Vagina (tissue), 2 donors: ENCODE data around the gene MLANA. TPM values are rescaled to one million over a fixed set of nuclear protein-coding genes. Genes with fewer than 3 reads are reported as not detected.

Experiments
- DNase-seq, 2 donors: peaks; one replicate each; pipeline ENCODE4 v3.0.0-alpha.2; 2017; ENCODE audit errors: extremely low spot score in 2 of 2
- H3K27ac ChIP-seq: fragments of 200-600 bp; sonication (generic); one replicate; pipeline ENCODE4 v1.5.1; 2019
- H3K27me3 ChIP-seq: fragments of 200-600 bp; sonication (generic); one replicate; pipeline ENCODE4 v1.5.1; 2019
- H3K36me3 ChIP-seq, 2 donors: fragments of 200-600 bp; sonication (generic); one replicate each; pipeline ENCODE4 v1.5.1; 2017 to 2019
- H3K4me1 ChIP-seq: fragments of 200-600 bp; sonication (generic); one replicate; pipeline ENCODE4 v1.5.1; 2019
- H3K4me3 ChIP-seq, 2 donors: fragments of 200-600 bp; sonication (generic); 1 replicate in 1 of 2; 2 replicates in 1 of 2; pipeline ENCODE4 v1.5.1; 2016 to 2019
- H3K9me3 ChIP-seq: fragments of 200-600 bp; sonication (generic); one replicate; pipeline ENCODE4 v1.5.1; 2019
- POLR2A ChIP-seq, 2 donors: fragments of 450-650 bp; IDR thresholded peaks; one replicate each; pipeline ENCODE4 v1.6.1; 2017; ENCODE audit warnings: antibody characterized with exemption in 2 of 2, mild to moderate bottlenecking in 2 of 2, moderate library complexity in 2 of 2
- POLR2AphosphoS5 ChIP-seq, 2 donors: sonication (generic); formaldehyde crosslinking; IDR thresholded peaks; one replicate each; pipeline ENCODE4 v1.9.0; 2017; ENCODE audit warnings: antibody characterized with exemption in 2 of 2, mild to moderate bottlenecking in 2 of 2, low read depth in 1 of 2; ENCODE audit not compliant: insufficient read depth in 1 of 2
- intact Hi-C: fragments of 100-400 bp; cut with DNase I; formaldehyde crosslinking; loops from one replicate; pipeline ENCODE4 v1.15.1; 2023
- total RNA-seq: library from RNA; depleted of rRNA; stranded (reverse); fragments of >200 nt; gene quantifications from one replicate; pipeline ENCODE4 v1.2.3, GENCODE V29; 2016
- TF ChIP-seq, protein P1 (sequence below), 3 experiments: fragments of 450-650 bp in 2 of 3; fragments of 200-600 bp in 1 of 3; sonication (generic) in 1 of 3; IDR thresholded peaks; one replicate each; pipeline ENCODE4 v1.5.1; 2017 to 2019; ENCODE audit warnings: antibody characterized with exemption in 3 of 3, mild to moderate bottlenecking in 2 of 3, moderate library complexity in 2 of 3

The MLANA gene
- total RNA-seq, 1 donor from 2014 or later, result not detected

- Histone ChIP-seq H3K27ac (no peak overlapping the region), H3K36me3 (no peaks in the 10 kb centered on the region), H3K27me3 (no peaks in the 10 kb centered on the region), H3K4me1 (peaks cover 19% of the 10 kb centered on the region), H3K4me3 (no peak overlapping the region), H3K9me3 (no peaks in the 10 kb centered on the region)
- intact Hi-C loops, result no loop called here
- DNase-seq, result no peak
- TF ChIP-seq, protein P1, sequence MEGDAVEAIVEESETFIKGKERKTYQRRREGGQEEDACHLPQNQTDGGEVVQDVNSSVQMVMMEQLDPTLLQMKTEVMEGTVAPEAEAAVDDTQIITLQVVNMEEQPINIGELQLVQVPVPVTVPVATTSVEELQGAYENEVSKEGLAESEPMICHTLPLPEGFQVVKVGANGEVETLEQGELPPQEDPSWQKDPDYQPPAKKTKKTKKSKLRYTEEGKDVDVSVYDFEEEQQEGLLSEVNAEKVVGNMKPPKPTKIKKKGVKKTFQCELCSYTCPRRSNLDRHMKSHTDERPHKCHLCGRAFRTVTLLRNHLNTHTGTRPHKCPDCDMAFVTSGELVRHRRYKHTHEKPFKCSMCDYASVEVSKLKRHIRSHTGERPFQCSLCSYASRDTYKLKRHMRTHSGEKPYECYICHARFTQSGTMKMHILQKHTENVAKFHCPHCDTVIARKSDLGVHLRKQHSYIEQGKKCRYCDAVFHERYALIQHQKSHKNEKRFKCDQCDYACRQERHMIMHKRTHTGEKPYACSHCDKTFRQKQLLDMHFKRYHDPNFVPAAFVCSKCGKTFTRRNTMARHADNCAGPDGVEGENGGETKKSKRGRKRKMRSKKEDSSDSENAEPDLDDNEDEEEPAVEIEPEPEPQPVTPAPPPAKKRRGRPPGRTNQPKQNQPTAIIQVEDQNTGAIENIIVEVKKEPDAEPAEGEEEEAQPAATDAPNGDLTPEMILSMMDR (IDR thresholded peaks at IDR 0.05), result no peak
- TF ChIP-seq POLR2A (IDR thresholded peaks at IDR 0.05) (no peak), POLR2AphosphoS5 (IDR thresholded peaks at IDR 0.05; ENCODE audit: insufficient read depth in 1 of 2, low read depth in 1 of 2) (no peak)
Measured at GRCh38 chr9:5845157-5845531, 45.5 kb upstream of the MLANA start.

GRCh38 chr9:5846096-5846495, 44.6 kb upstream of the MLANA start:
- H3K4me1 ChIP-seq, result peaks cover 23% of the 10 kb centered on the region
- no peak for DNase-seq
- no peaks in the 10 kb centered on the region for H3K27me3 ChIP-seq
- no peaks in the 10 kb centered on the region for H3K36me3 ChIP-seq
- H3K4me3 ChIP-seq, result no peak overlapping the region
- H3K9me3 ChIP-seq, result no peaks in the 10 kb centered on the region
- TF ChIP-seq POLR2A (IDR thresholded peaks at IDR 0.05), result no peak
- TF ChIP-seq POLR2AphosphoS5 (IDR thresholded peaks at IDR 0.05; ENCODE audit: insufficient read depth in 1 of 2, low read depth in 1 of 2), result no peak
- TF ChIP-seq, protein P1 (IDR thresholded peaks at IDR 0.05), result no peak
- intact Hi-C loops, result no loop called here
- no peak overlapping the region for H3K27ac ChIP-seq

DNA sequence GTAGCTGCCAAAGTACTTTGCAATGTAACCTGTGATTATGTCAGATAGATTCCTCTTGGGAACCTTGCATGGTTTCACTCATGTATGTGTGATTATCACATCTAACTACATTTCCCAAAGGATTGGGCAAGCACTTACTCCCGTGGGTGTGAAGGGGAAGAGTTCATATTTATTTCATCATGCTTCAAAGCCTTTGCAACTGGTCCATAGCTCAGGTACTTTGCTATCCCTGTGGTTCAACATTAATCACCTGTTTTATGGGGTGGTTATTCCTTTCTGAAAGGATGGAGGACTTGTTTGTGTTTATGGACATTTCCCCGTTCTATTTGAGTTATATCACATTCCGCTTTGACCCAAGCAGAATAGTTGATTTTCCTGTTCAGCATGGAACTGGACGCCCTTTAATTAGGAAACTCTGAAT, 44.2 kb upstream of the MLANA start:
- Histone ChIP-seq H3K27me3 (no peaks in the 10 kb centered on the region), H3K27ac (no peak overlapping the region), H3K36me3 (no peaks in the 10 kb centered on the region), H3K4me1 (peaks cover 26% of the 10 kb centered on the region), H3K9me3 (no peaks in the 10 kb centered on the region), H3K4me3 (no peak overlapping the region)
- TF ChIP-seq, protein P1 (IDR thresholded peaks at IDR 0.05), result no peak
- TF ChIP-seq POLR2AphosphoS5 (IDR thresholded peaks at IDR 0.05; ENCODE audit: insufficient read depth in 1 of 2, low read depth in 1 of 2) (no peak), POLR2A (IDR thresholded peaks at IDR 0.05) (no peak)
- no peak for DNase-seq
- intact Hi-C loops, result no loop called here

- Histone ChIP-seq H3K9me3 (no peaks in the 10 kb centered on the region), H3K36me3 (no peaks in the 10 kb centered on the region), H3K4me1 (peaks cover 21% of the 10 kb centered on the region), H3K27ac (no peak overlapping the region), H3K4me3 (no peak overlapping the region), H3K27me3 (no peaks in the 10 kb centered on the region)
- DNase-seq, result no peak
- intact Hi-C loops, result no loop called here
- TF ChIP-seq POLR2A (IDR thresholded peaks at IDR 0.05) (no peak), POLR2AphosphoS5 (IDR thresholded peaks at IDR 0.05; ENCODE audit: insufficient read depth in 1 of 2, low read depth in 1 of 2) (no peak)
- TF ChIP-seq, protein P1 (IDR thresholded peaks at IDR 0.05), result no peak
Measured at GRCh38 chr9:5848372-5848882, 42.3 kb upstream of the MLANA start.

GRCh38 chr9:5850724-5851122, 40.0 kb upstream of the MLANA start:
- Histone ChIP-seq H3K4me1 (peaks cover 7% of the 10 kb centered on the region), H3K4me3 (no peak overlapping the region), H3K36me3 (no peaks in the 10 kb centered on the region), H3K27me3 (no peaks in the 10 kb centered on the region), H3K9me3 (no peaks in the 10 kb centered on the region), H3K27ac (no peak overlapping the region)
- no peak for DNase-seq
- TF ChIP-seq POLR2A (IDR thresholded peaks at IDR 0.05) (no peak), POLR2AphosphoS5 (IDR thresholded peaks at IDR 0.05; ENCODE audit: insufficient read depth in 1 of 2, low read depth in 1 of 2) (no peak)
- TF ChIP-seq, protein P1 (IDR thresholded peaks at IDR 0.05), result no peak
- intact Hi-C loops, result no loop called here
